ENCODE measurements around the gene APBB1IP.
"Not testable (repeated sequence)": the region's sequence is repeated elsewhere in the genome, so short reads cannot be mapped to it uniquely, and the experiment has no call there.

APBB1IP gene

DNA sequence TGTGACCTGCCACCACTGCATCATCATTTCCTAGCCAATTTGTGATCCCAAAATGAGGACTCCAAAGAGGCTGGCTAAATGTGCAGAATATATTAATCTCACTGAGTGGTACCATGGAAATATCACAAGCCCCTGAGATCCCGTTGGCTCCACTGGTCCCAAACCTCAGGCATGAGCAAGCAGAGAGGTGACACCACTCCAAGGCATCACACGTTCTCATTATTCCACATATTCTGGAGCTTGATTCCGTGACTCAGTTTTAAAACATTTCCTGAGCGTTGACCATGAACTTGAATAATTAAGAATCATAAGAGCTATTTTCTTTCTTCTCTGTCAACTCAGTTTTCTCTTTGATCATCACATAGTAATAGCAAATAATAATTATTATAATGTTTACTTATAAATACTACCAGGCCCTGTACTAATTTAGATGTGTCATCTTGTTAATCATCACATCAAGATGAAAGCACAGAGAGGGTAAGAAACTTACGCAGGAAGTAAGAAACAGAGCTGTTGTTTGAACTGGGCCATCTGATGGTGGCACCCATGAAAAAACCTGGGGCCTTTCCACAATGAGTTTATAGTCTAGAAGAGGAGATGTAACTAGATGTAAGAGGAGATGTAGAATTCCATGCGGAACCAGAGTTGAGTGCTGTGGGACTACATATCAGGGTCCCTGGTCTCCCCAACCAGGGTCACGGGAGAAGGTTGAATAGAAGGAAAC lies 3.5 kb downstream of the APBB1IP start:
- DNase-seq (ENCODE audit: low spot score), result peak; percentile 2

DNA sequence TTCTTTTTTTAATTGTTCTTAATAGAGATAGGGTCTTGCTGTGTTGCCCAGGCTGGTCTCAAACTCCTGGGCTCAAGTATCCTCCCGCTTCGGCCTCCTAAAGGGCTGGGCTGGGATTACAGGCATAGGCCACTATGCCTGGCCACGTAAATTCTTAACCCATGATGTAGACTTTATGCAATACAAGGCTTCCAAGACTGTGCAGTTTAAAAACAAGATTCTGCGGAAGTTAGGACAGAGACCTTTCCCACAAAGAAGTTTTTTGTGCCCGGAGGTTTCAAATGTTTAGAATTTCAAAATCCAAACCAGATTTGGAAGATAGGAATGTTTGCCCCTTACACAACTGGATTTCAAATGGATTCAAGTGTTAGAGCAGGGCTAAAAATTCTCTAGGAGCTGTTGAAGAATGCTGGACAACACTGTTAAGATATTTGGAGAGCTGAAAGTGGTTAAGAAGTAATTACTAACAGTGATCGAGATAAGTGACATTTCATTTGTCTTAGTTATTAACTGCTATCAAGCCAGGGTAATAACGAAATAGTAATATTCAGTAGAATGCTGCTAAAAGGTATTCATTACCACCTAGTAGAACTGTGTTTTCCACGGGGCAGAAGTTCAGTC lies 7.4 kb downstream of the APBB1IP start:
- no peak for DNase-seq (ENCODE audit: low spot score)

DNA sequence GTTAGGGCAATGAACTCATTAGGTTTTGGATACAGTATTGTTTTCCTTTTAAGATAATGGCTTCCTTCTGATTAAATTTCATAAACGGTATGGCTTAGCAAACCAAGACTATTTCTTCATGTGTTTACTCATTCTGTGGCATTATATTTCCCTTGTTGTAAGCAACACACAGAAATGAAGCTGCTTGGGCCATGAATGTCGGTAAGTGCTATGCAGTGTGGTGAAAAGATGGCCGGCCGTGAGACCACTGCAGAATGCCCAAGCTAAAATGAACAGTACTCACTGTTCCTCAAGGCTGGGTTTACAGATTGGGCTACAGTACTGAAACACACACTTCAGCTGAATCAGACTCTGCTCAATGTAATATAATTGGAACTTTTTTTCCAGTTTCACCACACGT lies 8.1 kb downstream of the APBB1IP start:
- no peak for DNase-seq (ENCODE audit: low spot score)

DNA sequence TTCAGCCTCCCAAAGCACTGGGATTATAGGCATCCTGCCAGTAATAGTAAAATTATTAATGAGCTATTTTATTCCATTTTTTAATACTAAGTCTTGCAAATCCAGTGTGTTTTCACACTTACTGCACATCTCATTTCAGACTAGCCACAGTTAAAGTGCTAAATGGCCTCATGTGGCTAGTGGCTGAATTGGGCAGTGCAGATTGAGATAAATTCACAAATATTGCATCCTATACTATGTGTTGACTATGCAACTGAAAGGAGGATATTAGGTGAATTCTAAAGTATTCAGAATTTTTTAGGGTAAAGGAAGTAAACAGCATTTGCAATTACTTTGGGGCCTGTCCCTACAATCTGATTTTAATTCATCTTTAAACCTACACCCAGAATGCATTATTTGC lies 10.2 kb downstream of the APBB1IP start:
- no peak for DNase-seq (ENCODE audit: low spot score)

DNA sequence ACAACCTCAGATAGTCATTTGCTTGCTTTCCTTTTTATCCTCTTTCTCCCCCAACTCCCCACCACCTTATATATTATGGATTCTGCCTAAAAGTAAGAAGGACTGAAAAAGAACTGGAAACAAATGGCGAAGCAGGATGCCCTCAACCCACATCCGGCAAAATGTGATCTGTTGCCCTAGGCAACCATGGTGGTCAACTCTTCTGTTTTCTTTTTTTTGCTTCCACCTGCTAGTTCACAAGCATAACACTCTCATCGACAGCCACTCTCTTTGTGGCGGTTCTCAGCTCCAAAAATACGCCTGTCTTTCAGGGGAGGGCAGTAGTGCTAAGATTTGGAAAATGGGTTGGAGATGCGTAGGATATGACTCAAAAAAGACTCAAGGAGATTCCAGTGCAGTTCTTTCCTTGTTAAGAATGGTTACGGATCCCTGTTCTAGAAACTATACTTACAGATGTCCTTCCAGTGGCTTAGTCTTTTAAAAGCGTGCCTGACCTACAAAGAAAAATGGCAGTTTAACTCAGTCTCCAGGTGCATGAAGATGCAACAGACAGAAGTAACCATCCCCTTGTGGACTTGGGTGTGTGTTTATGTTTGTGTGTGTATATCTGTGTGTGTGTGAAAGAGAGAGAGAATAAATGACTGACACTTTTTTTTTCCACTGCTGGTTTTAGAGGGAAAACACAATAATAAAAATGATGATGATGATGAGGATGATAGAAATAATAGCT lies 10.7 kb downstream of the APBB1IP start:
- DNase-seq (ENCODE audit: low spot score), result no peak

DNA sequence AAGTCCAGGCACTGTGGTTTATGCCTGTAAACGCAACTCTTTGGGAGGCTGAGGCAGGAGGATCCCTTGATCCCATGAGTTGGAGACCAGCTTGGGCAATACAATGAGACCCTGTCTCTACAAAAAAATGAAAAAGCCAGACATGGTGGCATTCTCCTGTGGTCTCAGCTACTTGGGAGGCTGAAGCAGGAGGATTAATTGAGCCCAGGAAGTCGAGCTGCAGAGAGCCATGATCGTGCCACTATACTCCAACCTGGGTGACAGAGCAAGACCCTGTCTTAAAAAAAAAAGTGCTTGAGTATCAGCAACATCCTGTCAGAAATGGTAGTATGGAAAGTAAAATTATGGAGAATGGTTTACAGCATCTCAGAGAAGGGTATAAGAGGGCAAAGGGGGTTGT lies 11.6 kb downstream of the APBB1IP start:
- no peak for DNase-seq (ENCODE audit: low spot score)

DNA sequence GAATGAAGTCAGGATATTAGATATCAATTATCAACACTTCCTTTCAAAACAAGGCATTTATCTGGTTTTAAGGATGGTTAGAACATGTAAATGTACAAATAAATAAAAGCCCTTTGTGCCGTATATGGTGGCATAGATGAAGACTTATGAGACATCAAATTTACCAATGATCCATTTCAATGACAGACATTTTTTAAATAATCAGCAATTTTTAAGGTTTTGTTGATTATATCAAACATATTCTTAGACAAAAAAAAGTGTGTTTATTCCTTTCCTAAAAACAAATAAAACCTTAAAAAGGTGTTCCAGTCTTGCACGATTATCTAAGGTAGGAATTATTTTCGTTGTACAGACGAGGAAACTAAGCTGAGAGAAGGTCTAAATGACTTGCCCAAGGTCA lies 13.8 kb downstream of the APBB1IP start:
- DNase-seq (ENCODE audit: low spot score), result no peak

DNA sequence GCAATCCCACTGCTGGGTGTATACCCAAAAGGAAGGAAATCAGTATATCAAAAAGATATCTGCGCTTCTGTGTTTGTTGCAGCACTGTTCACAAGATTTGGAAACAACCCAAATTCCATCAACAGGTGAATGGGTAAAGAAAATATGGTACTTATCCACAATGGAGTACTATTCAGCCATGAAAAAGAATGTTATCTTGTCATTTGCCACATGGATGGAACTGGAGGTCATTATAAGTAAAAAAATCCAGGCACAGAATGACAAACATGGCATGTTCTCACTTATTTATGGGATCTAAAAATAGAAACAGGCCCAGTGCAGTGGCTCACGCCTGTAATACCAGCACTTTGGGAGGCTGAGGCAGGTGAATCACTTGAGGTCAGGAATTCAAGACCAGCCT lies 15.7 kb downstream of the APBB1IP start:
- no peak for DNase-seq (ENCODE audit: low spot score)

DNA sequence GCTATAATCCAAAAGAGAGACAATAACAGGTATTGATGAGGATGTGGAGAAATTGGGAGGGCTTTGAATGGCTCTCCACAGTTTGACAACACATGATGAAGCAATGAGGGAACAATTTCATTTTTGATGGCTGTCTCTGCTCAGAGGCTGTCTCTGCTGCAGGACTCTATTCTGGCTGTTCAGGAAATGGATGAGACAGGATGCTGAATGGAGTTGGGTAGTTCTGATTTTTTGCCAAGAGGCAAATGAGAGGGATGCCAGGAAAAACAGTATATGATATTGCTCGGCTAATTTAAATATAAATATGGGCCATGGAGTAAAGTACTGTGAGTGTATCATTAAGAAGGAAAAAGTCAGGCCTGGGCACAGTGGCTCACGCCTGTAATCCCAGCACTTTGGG lies 16.8 kb downstream of the APBB1IP start:
- DNase-seq (ENCODE audit: low spot score), result no peak

DNA sequence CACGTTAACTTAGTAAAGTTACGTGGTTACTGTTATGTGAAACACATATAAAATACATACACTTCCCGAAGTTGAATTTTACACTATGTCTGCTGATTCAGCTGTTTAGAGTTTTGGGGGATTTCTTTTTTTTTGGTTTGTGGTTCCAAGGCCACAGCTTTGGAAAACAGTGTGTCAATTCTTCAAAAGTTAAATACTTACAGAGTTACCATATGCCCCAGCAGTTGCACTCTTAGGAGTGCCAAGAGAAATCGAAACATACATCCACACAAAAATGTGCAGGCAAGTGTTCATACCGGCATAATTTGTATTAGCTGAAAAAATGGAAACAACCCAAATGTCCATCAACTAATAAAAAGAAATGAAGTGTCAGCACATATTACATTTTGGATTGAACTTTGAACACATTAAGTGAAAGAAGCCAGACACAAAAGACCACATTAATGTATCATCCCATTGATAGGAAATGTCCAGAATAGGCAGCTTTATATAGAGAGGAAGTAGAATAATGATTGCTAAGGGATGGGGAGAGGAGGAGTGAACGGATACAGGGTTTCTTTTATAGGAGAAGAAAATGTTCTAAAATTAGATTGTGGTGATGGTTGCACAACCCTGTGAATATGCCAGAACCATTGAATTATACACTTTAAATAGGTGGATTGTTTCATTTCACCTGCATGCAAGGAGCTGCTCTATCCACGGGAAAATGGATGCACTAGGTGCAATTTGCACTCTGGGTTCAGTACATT lies 17.6 kb downstream of the APBB1IP start:
- DNase-seq (ENCODE audit: low spot score), result no peak

DNA sequence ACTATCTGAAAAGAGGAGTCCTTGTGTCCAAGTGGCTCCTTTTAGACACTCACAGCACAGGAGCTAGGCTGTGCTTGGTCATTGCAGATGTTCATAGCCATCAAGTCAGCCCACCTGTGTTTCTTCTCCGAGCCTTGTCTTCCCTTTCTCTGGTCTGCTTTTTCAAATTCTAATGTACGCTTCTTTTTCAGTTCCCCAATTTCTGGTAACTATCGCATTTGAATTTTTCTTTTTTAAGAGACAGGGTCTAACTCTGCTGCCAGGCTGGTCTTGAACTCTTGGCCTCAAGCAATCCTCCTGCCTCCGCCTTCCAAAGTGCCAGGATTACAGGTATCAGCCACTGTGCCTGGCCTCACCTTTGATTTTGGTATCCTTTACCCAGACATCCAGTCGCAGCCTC lies 18.9 kb downstream of the APBB1IP start:
- no peak for DNase-seq (ENCODE audit: low spot score)

DNA sequence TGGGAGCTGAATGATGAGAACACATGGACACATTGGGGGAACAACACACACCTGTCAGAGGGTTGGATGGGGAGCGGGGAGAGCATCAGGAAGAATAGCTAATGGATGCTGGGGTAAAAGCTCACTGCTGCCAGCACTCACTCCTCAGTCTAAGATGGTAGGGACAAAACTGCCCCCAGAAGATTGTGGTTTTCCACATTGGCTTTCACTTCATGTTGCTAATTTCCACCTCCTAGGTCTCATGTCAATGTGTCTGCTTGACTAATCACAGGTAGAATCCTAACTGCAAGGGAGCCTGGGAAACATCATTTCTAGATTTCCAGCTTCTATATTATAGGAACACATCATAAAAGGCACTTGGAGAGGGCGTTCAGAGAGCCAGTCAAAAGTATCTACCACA lies 22.6 kb downstream of the APBB1IP start:
- DNase-seq (ENCODE audit: low spot score), result no peak

DNA sequence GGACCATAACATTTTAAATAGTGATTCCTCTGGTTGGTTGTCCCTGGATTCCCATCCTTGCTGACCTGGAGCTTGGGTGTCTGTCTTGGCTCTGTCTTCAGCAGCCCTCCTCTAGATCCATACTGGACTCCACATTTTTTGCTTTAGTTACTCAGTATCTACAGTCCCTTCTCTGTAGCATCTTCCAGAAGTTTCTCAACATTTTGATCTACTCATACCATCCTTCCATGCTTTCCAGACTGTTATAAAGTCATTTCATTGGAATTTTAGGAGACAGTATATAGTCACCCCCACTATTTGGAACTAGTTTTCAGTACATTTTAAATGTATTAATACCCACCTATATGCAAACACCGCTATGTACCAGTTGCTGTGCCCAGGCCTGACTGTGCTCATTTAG lies 25.8 kb downstream of the APBB1IP start:
- no peak for DNase-seq (ENCODE audit: low spot score)

DNA sequence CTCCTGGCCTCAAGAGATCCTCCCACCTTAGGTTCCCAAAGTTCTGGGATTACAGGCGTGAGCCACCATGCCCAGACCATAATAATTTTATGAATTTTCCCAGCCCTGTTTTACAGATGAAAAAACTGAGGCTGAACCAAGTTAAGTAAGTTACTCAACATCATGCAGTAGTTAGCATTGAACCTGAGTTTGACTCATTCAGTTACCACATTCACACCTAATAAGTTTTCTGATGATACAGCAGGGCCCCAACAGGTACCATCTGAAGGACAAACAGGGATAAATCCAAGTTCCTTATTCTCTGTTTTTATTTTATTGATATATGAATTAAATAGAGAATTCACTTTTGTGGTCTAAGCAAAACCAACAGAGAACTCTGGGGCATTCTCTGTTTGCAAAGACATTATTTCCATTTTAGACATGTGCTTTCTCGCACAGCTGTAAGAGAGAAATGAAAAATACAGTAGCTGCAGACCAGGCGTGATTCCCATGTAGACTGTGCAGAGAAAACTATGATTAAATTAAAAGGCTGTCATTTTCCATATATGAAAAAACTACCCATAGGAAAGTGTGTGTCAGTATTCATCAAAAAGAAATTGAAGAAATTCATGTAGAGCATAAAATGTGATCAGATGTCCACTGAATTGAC lies 26.6 kb downstream of the APBB1IP start:
- DNase-seq (ENCODE audit: low spot score), result no peak

DNA sequence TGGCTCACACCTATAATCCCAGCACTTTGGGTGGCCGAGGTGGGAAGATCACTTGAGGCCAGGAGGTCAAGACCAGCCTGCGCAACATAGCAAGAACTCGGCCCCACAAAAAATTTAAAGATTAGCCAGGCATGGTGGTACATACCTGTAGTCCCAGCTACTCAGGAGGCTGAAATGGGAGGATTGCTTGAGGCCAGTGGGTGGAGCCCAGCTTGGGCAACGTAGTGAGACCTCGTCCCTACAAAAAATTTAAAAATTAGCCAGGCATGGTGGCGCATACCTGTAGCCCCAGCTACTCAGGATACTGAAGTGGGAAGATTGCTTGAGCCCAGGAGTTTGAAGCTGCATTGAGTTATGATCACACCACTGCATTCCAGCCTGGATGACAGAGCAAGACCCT lies 28.4 kb downstream of the APBB1IP start:
- DNase-seq (ENCODE audit: low spot score), result not testable (repeated sequence)

DNA sequence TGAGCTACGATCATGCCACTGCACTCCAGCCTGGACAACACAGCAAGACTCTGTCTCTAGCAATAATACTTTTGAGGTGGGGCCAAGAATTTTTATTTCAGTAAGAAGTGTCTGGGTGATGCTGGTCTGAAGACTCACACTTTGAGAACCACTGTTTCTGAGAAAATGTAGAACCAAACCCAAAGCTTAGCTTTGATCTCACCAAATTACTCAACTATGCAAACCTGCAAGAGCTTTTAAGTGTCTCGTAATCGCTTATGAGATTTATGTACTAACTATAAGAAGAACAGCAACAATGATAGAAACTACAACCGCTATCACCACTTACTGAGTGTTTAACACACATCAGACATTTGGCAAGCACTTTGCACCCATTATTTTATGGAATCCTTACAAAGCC lies 29.5 kb downstream of the APBB1IP start:
- no peak for DNase-seq (ENCODE audit: low spot score)

DNA sequence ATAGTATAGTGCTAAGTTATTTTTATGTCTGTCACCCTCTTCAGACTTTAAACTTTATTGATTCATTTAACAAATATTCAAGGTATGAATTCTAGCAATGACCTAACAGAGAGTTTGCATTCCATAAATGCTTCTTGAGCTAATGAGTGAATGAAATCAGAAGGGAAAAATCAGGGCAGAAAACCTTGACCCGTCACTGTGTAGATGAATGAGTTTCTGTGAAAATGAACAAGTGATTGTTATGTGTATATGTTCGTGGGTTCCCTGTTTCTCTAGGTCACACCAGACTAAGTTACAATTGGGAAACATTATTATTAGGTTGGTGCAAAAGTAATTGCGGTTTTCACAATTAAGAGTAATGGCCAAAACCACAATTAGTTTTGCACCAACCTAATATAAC lies 30.1 kb downstream of the APBB1IP start:
- DNase-seq (ENCODE audit: low spot score), result no peak

DNA sequence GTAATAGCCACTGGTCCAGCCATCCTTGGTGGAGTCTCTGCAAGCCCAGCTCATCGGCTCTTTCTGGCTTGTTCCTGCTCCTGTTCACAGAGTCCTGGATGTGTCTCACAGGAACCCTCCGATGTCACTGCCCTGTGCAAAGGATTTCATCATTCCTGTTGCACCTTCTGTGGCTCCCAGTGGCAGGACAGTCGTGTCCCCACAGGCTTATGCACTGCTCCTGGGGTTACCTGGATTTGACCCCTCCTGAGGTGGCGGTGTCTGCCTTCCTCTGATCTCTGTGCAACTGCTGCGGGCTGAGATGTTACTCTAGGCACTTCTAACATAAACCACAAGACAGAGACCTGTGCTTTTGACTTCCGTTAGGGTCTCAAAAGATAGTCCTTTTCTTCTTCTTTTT lies 30.6 kb downstream of the APBB1IP start:
- no peak for DNase-seq (ENCODE audit: low spot score)

DNA sequence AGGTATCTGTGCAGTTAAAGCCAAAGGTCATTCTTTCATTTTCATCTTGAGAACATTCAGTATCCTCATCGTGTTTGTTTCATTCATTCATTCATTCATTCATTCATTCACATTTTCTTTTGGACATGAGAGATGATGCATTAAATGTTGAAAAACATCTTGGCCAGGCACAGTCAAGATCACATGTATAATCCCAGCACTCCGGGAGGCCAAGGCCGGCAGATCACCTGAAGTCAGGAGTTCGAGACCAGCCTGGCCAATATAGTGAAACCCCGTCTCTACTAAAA lies 34.3 kb downstream of the APBB1IP start:
- no peak for DNase-seq (ENCODE audit: low spot score)

DNA sequence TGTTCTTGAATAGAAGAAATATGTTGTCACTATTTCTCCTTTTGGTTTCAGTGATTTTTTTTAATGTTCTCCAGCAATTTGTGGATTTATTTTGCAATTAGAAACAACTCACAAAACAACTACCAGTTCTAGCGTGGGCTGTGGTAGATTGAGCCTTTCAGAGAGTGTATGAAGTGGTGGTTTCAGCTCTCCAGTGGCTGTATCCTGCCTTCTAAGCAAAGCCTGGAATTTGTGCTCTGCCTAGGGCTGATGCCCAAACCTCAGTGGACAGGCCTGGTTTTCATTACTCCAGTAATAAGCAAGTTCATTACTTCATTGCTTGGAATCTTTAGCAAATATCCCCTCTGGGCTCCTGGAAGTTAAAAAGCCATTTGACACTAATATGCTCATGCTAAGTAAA lies 35.9 kb downstream of the APBB1IP start:
- no peak for DNase-seq (ENCODE audit: low spot score)

DNA sequence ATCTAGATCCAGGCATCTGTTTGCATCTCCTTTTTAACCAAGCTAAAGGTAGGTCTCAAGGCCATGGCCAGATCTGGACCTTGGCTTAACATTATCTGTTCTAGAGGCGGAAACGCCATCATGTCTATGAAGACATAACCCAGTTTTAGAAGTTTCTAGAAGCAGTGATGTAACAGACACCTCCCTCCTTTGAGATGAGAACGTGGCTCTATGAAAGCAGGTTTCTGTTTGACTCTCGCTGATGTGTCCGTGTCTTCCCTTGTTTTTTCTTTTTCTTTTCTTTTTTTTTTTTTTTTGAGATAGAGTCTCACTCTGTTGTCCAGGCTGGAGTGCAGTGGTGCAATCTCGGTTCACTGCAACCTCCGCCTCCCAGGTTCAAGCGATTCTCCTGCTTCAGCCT lies 36.7 kb downstream of the APBB1IP start:
- not testable (repeated sequence) for DNase-seq (ENCODE audit: low spot score)

DNA sequence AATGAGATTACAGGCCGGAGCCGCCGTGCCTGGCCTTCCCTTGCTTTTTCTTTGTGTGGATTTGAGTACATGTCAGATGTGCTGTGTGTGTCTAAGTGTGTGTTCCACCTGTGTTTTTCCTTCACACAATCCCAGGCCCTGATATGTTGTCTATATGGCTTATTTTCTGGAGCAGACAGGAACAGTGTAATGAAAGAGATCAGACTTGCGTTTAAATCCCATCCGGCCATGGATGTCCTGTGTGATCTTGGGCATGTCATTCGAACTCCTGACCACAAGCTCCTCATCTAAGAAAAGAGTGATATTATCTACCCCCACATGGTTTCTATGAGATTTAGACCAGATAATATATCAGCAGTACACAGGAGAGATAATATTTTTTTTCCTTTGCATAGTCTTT lies 37.2 kb downstream of the APBB1IP start:
- DNase-seq (ENCODE audit: low spot score), result no peak

DNA sequence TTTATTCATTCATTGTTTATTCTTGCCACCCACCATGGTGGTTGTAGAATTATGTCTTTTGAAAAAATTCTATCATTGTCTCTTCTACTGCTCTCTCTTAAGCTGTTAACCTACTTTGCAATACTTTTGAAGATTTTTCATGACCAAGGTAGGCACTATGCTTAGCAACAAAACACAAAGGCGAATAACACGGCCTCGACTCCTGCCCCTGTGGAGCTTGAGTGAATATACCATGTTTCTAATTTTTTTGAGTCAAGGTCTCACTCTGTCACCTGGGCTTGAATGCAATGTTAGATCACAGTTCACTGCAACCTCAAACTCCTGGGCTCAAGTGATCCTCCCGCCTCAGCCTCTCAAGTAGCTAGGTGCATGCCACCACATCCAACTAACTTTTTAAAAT lies 39.4 kb downstream of the APBB1IP start:
- no peak for DNase-seq (ENCODE audit: low spot score)
